ENCODE measurements around the gene TLR9.

GRCh38 chr3:52254608-52255007 is 29.2 kb upstream of the TLR9 start:
- no peak for TF ChIP-seq CTCF (conservative IDR thresholded peaks at IDR 0.05)
- no peak for TF ChIP-seq ZFX (IDR thresholded peaks at IDR 0.05)
